GM08714 (cell line): ENCODE measurements around the gene SARDH.
"Not testable (repeated sequence)": the region's sequence is repeated elsewhere in the genome, so short reads cannot be mapped to it uniquely, and the experiment has no call there.

ENCODE experiments used
- H3K4me3 ChIP-seq: fragments of 200-500 bp; sonication (Bioruptor generic); 2 replicates; pipeline ENCODE4 v1.5.1; 2014; ENCODE audit warnings: mild to moderate bottlenecking, low read length, inconsistent platforms
- ZNF274 ChIP-seq: IDR thresholded peaks from 2 replicates; pipeline ENCODE4 v1.6.1; 2012; ENCODE audit warnings: mild to moderate bottlenecking, low read depth, low read length

SARDH gene

DNA sequence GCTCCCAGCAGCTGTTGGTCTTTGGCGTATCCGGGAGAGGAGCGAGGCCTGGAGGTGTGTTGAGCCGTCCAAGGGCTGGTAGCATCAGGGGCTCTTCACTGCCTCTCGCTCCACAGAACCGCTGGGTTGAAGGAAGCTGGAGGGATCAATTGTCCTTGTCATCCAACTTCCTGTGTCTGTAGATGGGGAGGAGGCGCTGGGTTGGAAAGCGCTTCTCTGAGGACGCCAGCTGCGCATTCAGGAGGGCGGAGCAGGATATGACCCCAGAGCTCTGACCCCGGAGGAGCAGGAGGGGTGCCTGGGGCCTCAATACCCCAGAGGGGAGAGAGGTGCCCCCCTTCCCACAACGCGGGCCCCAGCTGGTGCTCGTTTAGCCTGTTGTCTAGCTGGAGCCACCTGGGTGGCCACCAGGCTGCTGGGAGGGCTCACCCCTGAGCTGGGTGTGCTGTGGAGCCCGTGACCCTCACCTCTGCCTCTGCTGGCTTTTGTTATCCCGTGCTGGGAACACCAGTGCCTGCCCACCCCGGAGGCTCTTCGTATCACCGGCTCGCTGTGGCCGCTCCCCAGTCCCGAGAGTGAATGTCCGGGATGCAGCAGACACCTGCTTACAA is 104.0 kb downstream of the SARDH start:
- H3K4me3 ChIP-seq: no peak overlapping the region
- no peak for TF ChIP-seq ZNF274

DNA sequence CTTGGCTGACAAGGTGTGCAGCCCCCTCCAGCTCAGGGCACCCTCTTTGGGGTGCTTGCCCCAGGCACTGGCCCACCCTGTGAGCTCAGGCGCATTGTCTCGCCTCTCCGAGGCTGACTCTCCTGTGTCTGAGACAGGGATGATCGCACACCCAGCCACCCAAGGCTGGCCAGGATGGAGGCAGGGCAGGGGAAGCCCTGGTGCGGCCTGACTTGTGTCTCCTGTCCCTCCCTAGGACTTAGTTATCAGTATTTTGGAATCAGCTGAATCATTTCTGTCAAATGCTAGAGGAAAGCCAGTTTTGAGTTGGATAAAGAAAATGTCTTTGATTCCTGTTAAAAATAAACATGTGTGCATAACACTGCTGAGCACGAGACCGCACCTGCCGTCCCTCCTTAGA is 104.5 kb downstream of the SARDH start:
- H3K4me3 ChIP-seq: no peak overlapping the region
- no peak for TF ChIP-seq ZNF274

DNA sequence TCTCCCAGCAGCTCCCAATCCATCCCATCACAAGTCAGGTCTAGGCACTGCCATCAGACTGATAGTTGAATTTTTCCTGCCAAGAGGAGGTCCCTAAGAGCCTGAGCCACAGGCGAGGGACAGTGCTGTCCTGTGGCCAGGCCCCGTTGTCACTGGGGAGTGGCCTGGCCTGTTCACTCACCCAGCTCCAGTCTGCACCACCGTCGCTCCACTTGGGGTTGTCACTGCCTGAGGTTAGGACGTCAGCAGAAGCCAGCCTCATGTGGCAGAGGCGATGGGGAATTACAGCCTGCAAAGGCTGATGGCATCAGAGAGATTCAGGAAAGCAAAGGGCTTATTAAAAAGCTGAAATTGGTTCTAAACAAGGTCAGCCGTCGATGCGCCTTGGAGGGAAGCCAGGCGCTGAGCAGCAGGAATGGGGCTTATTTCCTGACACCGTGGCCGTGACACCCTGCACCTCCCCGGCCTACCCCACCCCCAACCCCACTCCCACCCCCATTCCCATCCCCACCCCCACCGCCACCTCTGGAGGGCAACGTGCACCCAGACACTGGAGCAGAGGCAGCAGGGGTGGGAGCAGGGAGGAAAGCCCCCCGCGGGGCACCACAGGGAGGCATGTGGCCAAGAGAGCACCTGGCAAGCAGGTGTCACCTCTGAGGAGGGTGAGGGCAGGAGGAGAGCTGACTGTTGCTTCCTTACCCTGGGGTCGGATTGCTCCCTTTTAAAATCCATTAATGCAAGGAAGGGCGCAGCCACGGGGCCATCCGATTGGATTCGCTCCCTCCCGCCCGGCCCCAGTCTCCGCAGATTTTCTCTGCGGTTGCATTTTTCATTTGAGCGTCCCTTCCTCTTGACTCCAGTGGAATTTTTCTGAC is 105.1 kb downstream of the SARDH start:
- H3K4me3 ChIP-seq: no peak overlapping the region
- TF ChIP-seq ZNF274: no peak

DNA sequence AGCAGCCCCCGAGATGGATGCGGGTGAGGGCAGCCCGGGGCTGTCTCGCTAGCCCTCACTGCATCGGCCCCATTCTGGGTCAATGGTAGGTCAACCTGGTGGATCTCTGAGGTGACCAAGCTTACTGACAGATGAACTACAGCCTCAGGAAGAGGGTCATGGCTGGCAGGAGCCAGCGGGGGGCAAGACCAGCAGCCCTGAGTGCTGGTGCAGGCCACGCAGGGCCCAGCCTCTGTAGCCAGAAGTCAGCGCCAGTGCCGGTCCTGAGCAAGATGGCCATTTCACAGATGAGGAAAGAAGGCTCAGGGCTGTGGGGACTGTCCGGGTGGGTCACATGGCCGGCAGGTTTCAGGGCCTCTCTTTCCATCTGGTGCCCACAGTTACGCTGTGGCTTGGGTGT is 107.0 kb downstream of the SARDH start:
- TF ChIP-seq ZNF274: no peak
- no peak overlapping the region for H3K4me3 ChIP-seq

DNA sequence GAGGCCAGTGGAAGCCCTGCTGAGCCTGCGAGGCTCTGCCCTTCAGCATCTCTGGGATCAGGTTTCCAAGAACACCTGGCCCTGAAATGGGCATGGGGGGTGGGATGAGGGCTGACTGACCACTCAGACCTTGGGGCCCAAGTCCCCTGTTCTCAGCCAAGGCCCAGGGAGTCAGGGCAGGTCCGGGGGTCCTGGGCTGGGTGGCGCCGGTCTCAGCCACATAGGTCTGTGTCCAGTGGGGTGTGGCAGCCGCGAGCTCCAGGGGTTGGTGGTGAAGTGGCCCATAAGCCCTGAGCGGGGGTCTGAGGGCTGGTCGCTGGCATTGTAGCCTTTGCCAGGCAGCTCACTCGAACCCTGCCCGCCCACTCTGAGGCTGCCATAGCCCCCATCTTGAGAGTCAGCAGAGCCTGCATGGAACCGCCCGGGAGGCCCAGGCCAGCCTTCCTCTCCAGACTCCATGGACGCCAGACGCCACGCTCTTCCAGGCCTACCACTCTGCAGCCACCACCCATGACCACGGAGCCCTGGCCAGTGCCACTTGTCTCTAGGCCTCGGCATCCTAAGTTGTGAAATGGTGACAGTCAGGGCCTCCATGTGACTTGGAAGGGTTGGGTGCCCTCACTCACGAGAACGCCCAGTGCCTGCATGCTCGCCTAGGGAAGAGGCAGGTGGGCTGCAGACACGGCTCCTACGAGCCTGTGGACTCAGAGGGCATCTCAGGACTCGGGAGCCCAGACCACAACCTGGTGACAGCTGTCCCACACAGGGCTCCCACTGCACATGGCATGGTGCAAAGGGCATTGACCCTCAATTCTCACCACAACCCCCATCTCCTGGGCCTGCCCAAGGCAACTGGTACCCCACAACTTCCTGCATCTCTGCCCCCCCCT is 108.7 kb downstream of the SARDH start:
- H3K4me3 ChIP-seq: no peak overlapping the region
- no peak for TF ChIP-seq ZNF274

DNA sequence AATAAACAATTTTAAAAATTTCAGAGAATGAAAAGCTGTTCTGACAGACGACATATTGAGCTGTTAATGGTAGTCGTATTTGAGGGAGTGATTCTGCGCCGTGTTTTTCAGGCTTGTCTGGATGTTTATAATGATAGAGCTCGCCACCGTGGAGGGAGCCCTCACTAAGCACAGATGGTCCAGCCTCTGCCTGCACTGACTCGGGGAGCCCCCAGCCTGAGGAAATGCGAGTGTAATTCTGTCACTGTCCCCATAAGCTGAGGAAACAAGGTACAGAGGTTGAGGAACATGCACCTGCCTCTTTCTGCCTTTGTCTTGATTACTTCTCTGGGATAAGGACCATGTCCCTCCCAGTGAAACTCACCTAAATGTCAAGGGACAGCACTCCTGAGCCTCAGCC is 109.4 kb downstream of the SARDH start:
- no peak for TF ChIP-seq ZNF274
- H3K4me3 ChIP-seq: no peak overlapping the region

DNA sequence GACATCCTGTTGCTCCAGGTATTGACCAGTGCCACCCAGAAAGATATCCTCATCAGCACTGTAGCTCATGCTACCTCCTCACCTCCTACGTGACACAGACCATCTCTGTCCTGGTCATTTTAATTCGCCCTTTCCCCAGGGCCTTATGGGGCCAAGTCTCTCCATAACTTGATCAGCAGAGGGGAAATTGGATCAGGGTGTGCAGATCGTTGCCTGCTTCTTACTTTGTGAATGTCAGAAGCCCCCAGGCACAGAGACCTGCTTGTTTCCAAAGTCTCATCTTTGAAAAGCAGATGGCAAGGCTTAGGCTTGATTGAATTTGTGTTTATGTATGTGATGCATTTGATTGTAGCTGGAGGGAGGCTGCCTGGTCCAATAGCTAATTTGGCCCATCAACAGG is 110.8 kb downstream of the SARDH start:
- TF ChIP-seq ZNF274: no peak

DNA sequence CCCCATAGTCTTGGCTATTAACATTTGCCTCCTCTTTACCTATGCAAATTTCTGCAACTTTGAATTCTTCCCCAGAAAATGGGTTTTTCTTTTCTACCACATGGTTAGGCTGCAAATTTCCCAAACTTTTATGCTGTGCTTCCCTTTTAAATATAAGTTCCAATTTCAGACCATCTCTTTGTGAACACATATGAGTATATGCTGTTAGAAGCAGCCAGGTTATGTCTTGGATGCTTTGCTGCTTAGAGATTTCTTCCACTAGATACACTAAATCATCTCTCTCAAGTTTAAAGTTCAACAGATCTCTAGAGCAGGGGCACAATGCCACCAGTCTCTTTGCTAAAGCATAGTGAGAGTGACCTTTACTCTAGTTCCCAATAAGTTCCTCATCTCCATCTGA is 112.1 kb downstream of the SARDH start:
- H3K4me3 ChIP-seq: not testable (repeated sequence)

More for the DNA sequence above, 110.8 kb downstream of the SARDH start:
- no peak overlapping the region for H3K4me3 ChIP-seq

DNA sequence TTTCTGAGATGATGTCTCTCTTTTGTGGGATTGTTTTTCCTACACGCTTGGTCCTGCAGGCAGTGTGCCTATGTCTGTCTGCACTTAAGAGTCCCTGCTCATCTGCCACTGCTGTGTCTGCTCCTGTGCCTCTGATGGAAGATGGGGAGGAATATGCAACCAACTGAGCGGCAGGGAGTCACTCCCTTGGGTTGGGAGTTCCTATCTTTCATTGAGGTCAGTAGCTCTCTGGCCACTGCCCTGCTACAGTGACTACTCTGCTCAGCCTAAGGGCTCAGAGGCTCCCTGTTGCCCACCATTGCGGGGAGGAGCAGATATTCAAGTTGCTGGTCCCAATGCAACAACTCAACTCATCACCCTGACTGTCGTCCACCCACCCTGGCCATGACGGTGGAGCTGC is 115.6 kb downstream of the SARDH start:
- no peak overlapping the region for H3K4me3 ChIP-seq
- no peak for TF ChIP-seq ZNF274

DNA sequence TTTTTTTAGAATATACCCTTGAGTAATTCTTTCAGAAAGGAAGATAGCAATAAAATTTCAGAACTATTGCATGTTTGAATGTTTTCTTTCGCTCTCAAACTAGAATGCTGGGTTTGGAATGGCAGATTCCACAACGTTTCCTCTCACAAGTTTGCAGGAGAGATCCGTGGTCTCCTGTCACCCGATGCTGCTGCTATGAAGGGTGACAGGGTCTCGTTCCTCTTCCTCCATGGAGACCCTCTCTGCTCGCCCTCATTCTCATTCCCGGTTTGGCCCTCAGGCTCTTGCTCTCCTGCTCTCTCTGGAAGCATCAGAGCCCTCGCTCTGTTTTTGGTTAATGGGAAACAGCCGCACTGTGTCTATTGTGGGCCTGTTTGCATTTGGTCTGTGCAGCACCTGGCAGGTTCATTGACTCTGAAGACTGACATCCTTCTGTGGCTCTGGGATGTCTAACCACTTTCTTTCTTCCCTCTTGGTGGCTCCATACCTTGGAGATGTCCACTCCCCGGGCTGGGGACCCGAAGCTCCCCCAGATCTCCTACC is 116.4 kb downstream of the SARDH start:
- no peak for TF ChIP-seq ZNF274
- H3K4me3 ChIP-seq: no peak overlapping the region

DNA sequence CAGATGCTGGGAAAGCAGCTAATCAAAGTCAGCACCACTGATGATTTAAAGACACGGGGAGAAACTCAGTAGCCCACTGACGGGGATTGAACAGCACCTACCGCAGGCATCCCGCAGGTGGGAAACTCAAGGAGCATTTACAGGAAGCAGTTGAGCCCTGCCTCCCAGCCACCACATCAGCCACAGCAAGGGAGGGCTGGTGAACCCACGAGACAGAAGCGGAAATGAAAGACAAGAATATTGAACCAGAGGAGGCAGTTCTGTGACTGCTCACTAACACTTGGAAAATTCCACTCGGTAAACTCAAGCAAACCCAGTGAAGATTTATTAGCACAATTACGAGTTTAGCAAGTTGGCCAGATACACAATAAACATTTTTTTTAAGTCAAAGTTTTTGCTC is 118.4 kb downstream of the SARDH start:
- H3K4me3 ChIP-seq: no peak overlapping the region
- no peak for TF ChIP-seq ZNF274

DNA sequence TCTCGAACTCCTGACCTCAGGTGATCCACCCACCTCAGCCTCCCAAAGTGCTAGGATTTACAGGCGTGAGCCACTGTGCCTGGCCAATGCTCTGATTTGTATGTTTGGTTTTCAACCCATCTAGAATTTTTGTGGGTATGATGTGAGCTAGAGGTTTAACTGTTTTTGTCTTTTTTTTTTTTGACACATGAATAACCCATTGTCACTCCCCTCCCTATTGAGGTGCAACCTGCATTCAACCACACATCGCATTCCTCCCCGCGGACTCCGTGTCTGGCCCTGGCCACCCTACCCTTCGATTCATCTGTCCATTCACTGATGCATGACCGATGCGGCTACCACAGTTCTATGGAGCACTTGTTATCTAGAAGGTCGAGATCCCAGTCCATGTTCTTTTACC is 119.4 kb downstream of the SARDH start:
- no peak overlapping the region for H3K4me3 ChIP-seq
- no peak for TF ChIP-seq ZNF274

DNA sequence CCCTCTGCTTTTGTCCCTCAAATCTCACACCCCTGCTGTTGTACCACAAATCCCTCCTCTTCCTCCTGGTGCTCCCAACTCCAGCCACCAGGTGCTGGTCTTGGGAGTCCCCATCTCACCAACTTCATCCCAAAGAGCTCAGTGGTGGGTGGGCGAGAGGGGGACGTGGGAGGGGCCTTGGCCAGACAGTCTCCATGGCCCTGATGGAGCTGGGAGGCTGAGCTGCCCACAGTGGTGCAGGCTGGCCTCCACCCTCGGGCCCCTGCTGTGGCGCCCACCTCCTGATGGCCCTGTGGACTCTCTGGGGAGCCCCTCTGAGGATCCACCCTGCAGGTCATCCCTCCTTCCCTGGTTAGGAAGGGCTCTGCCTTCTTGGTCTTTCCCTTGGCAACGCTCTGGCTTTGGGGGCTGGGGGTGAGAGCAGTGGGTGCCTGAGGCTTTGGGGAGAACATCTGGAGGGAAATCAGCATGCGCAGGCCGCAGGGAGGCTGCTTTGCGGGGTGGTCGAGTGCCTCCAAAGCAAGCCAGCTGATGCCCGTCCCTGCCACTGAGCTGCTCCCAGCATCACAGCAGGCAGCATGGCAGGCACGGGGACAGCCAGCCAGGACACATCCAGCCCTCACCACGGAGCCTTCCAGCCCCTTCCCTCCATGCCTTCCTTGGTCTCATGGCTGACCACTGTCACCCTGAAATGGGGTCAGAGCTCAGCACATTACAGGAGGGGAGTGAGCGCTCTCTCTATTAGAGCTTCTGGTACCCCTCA is 121.3 kb downstream of the SARDH start:
- H3K4me3 ChIP-seq: no peak overlapping the region
- no peak for TF ChIP-seq ZNF274

DNA sequence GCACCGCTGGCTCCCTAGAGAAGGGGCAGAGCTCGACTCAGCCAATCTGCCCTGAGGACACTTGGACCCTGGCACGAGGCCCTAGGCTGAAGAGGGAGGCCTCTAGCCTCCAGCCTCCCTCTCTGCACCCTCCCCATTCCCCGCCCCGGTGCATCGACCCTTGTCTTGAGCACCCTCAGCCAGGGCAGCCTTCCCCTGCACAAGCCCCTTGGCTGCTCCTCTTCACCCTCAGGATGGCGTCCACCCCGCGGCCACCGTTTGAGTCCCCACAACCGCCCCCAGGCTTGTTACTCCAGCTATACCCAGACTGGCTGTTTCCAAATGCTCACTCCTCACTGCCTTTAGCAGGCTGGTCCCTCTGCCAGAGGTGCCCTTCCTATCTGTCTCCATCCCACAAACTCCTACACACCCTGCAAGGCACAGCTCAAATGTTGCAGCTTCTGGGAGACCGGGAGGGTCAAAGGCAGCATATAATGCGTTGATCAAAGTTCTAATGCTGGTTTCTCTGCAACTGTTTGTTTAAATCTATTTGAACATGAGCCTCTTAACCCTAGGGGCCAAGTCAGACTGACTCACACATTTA is 122.5 kb downstream of the SARDH start:
- no peak for TF ChIP-seq ZNF274
- H3K4me3 ChIP-seq: no peak overlapping the region
